Mesodermal cell (in vitro differentiated cells): ENCODE measurements around the gene ZIC2.
"Not testable (repeated sequence)": the region's sequence is repeated elsewhere in the genome, so short reads cannot be mapped to it uniquely, and the experiment has no call there.

Experiments used
- H3K27ac ChIP-seq: 2 replicates; pipeline ENCODE4 v1.7.0; 2013; ENCODE audit warnings: mild to moderate bottlenecking, low read depth, low read length, moderate library complexity; ENCODE audit not compliant: severe bottlenecking
- H3K36me3 ChIP-seq: 2 replicates; pipeline ENCODE4 v1.7.1; 2013; ENCODE audit warnings: mild to moderate bottlenecking, low read length, moderate library complexity; ENCODE audit not compliant: control insufficient read depth, insufficient read depth
- H3K4me1 ChIP-seq: one replicate; pipeline ENCODE4 v1.7.1; 2013; ENCODE audit warnings: mild to moderate bottlenecking, low read length; ENCODE audit not compliant: insufficient read depth, control insufficient read depth, poor library complexity, severe bottlenecking
- H3K4me3 ChIP-seq: 2 replicates; pipeline ENCODE4 v1.7.0; 2013; ENCODE audit warnings: low read length, control low read depth, mild to moderate bottlenecking; ENCODE audit not compliant: insufficient read depth, poor library complexity, severe bottlenecking; ENCODE audit errors: extremely low read depth
- H3K9me3 ChIP-seq: 2 replicates; pipeline ENCODE4 v1.7.1; 2013; ENCODE audit warnings: mild to moderate bottlenecking, low read length, moderate library complexity; ENCODE audit not compliant: control insufficient read depth
- whole genome bisulfite sequencing, 2 experiments: methylation state at CpG; one replicate each; pipeline ENCODE4 v1.1.5; 2013; ENCODE audit warnings: missing lambda C conversion rate in 2 of 2; ENCODE audit not compliant: insufficient coverage in 2 of 2; 5-methylcytosine and 5-hydroxymethylcytosine counted together

ZIC2 gene

DNA sequence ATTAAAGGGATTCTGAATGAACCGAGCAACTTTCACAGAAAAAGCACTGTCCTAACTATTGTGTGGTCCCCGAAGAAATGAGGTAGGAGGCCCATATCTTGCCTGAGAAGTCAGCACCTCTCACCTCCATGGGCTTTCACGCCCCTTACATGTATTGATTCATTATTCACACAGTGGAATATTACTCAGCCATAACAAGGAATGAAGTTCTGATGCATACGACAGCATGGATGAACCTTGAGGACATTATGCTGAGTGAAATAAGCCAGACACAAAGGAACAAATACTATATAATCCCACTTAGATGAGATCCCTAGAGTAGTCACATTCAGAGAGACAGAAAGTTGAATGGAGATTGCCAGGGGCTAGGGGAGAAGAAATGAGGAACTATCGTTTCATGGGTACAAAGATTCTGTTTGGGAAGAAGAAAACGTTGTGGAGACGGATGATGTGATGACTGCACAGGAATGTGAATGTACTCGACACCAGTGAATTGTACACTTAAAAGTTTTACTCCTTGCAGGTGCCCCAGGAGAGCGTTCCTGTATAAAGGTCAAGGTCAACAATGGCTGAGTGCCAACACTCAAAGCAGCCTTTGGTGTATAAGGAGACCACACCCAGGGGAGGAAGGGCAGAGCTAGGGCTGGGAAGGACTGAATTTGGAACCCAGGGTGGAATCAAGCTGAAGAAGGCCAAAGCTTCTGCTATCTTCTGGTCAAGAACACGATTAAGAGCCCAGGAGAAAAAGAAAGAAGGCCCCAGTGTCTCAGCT is 32.5 kb upstream of the ZIC2 start:
- H3K36me3 ChIP-seq = no peaks in the 10 kb centered on the region
- WGBS, 2 experiments = 89 to 92% methylated on average over 9 to 10 of the region's 10 CpGs
- no peaks in the 10 kb centered on the region for H3K4me1 ChIP-seq
- no peak overlapping the region for H3K27ac ChIP-seq
- H3K4me3 ChIP-seq = no peak overlapping the region
- H3K9me3 ChIP-seq = no peaks in the 10 kb centered on the region

DNA sequence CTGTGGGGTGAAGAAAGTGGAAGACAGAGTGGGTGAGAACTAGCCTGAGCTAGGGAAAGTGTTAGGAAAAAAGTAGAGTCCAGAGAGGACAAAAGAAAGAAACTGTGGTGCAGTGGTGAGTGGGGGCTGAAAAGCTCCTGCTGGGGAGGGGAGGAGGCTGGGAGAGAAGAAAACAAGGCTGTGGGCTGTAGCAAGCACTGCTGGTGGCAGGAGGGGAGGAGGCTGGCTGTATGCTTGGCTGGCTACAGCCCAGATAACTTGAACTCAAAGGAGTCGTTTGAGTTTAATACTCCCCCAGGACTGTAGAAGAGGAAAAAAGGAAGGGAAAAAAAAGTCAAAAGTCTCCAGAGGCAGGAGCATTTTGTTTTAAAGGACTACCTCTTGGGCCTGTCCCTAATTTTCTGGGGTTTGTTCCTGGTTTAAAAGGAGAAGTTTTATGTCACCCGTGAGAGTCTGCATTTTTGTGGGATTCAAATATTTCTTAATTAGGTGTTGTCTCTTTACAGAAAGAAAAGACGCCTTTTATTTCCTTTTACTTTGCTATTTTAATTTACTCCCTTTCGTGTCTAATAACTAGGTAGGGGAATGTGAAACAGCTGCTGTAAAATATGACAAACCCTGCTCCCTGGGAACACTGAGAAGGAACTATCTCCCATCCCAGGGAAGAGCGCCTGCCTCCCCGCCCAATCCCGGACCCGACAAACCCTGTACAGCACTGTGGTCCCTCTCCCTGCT is 31.7 kb upstream of the ZIC2 start:
- 9 to 20% methylated on average over 1 of the region's 8 CpGs for WGBS, 2 experiments
- Histone ChIP-seq H3K27ac (no peak overlapping the region), H3K36me3 (no peaks in the 10 kb centered on the region), H3K9me3 (no peaks in the 10 kb centered on the region), H3K4me1 (no peaks in the 10 kb centered on the region), H3K4me3 (no peak overlapping the region)

DNA sequence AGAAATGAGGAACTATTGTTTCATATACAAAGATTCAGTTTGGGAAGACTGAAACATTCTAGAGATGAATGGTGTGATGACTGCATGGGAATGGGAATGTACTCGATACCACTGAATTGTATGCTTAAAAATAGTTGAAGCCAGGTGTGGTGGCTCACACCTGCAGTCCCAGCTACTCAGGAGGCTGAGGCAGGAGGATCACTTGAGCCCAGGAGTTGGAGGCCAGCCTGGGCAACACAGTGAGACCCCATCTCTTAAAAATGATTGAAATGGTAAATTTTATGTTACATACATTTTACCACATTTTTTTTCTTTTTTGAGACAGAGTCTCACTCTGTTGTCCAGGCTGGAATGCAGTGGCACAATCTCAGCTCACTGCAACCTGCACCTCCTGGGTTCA is 29.9 kb upstream of the ZIC2 start:
- H3K4me3 ChIP-seq, H3K36me3 ChIP-seq, H3K9me3 ChIP-seq, H3K4me1 ChIP-seq, H3K27ac ChIP-seq: not testable (repeated sequence)
- 86% methylated on average over 1 of the region's 1 CpG; no CpG with 5 or more reads in 1 of the 2 experiments for WGBS, 2 experiments

DNA sequence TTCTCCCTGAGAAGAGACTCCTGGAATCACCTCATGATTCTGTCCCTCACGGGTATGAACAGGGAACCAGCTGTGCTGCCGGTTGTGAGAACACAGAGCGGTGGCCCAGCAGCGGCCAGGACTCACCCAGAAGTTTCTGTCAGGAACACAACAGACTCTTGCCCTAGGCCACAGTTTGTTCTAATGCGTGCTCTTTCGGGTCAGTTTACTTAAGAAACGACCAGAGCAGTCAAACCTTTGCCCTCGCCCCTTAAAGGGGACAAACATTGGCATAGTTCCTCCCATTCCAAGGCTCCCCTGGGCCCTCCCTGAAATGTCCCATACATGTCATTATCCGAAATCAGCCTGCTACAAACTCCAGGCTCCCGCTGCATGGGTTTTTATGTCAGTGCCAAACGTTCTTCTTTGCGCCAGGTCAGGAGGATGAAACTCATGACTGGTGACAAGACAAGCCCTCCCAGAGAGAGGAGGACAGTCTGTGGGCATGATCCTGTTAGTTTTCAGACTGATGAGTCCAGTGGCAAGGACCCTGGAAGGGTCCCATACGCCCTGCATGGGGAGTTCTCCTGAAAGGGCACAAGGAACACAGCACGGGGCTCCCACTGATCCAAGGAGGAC is 28.3 kb upstream of the ZIC2 start:
- Histone ChIP-seq H3K4me1 (peaks cover 14% of the 10 kb centered on the region), H3K4me3 (no peak overlapping the region), H3K36me3 (no peaks in the 10 kb centered on the region), H3K9me3 (no peaks in the 10 kb centered on the region), H3K27ac (no peak overlapping the region)
- WGBS, 2 experiments = 86% methylated on average over 13 of the region's 14 CpGs

DNA sequence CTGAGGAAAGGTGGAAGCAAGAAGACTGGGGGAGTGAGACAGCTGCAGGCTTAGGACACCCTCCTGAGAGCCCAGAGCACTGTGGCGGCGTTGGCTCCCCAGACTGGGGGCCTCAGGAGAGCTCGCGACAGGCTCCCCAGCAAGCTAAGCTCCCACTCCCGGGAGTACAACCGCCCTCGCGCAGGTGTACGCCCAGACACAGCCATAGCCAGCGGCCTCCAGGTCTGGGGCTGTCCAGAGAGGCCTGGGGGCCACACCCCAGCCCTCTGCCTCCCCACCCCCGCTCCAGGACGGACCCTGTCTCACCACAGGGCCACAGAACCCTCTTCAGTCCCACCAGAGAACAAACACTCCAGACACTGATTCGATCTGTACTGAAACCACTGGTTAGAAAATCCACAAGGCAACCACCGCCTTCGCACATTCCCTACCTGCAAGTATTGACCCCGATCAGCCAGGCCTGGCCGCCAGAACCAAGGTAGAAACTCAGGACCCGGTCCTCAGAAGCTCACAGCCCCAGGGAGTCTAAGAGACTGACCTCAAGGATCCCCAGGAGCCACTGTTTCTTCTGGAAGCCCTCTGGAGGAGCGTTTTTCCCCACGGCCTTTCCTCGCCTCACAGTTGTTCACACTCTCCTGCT is 26.4 kb upstream of the ZIC2 start:
- Histone ChIP-seq H3K36me3 (no peaks in the 10 kb centered on the region), H3K4me3 (peak overlapping the region; percentile 27), H3K4me1 (peaks cover 19% of the 10 kb centered on the region), H3K9me3 (no peaks in the 10 kb centered on the region), H3K27ac (no peak overlapping the region)
- WGBS, 2 experiments = 59 to 71% methylated on average over 16 to 19 of the region's 21 CpGs

DNA sequence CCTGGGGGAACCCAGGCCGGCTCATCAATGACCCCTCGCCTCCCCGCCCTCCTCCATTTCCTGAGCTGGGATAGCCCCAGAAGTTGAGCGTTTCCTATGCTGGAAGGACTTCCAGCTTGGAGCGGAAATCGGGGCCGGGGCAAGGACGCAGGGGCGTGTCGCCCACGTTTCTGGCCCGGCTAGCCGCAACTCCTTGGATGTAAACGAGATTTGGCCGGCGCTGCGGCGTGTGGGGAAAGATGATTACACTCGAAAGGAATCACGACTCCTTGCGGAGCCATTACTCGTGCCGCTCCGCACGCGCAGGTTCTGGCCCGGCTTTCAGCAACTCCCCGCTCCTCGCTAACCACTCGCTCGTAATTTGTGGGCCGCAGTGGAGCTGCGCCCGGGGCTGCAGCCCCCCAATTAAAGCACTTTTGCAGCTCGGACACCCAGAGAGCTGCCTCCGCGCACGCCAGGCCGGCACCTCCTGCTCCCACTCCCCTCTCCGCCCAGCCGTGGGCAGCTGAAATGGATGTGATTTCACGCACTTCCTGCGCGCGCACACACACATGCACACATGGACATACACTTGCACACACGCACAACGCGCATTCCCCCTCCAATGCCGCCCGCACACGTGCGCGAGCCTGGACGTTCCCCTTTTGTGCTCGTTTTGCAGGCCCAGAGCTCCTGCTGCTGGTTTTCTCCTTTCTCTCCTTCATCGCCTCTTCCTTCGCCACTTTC is 25.7 kb upstream of the ZIC2 start:
- 4 to 6% methylated on average over 41 to 47 of the region's 57 CpGs for WGBS, 2 experiments
- peak overlapping the region; percentile 27 for H3K4me3 ChIP-seq
- no peaks in the 10 kb centered on the region for H3K36me3 ChIP-seq
- H3K9me3 ChIP-seq = no peaks in the 10 kb centered on the region
- H3K4me1 ChIP-seq = peaks cover 19% of the 10 kb centered on the region
- H3K27ac ChIP-seq = no peak overlapping the region

DNA sequence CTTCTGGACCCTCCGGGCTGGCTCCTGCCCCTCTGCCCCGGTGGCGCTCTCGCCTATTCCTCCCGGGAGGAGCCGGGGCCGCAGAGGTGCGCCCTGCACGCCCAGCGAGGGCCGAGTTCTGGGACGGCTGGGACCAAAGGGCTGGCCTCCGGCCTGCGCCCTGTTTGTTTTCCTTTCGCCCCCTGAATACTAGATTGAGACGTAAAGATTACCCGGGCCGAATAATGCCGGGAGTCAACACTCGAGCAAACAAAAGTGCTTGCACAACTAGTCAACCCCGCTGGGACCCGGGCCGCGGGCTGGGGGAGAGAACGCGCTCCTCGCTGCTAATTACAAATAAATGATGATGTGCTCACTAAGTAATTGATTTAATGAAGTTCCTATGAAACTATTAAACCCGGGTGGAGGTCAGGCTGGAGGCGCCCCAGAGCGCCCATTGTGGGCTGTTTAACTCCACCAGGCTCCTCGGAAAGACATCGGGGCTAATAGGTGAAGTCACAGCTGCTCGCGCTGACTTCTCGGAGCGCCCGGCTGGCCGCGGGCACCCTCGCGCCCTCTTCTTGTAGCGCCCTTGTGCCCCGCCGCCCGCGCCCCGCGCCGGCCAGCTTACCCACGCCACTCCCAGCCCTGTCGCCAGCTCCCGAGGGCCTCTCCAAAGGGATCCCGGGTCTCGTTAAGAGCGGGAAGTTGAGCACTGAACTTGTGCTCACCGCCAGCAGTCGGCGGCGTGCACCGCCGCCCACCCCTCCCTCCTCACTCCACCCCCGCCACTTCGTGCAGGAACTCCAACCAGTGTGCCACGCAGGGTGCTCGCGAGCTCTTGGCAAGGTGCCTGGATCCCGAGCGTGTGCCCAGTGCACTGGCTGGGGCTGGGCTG is 24.9 kb upstream of the ZIC2 start:
- Histone ChIP-seq H3K4me3 (peak overlapping the region; percentile 27), H3K27ac (peak overlapping the region; percentile 10), H3K9me3 (no peaks in the 10 kb centered on the region), H3K36me3 (no peaks in the 10 kb centered on the region), H3K4me1 (peaks cover 19% of the 10 kb centered on the region)
- WGBS, 2 experiments = 1% methylated on average over 45 to 47 of the region's 68 CpGs

DNA sequence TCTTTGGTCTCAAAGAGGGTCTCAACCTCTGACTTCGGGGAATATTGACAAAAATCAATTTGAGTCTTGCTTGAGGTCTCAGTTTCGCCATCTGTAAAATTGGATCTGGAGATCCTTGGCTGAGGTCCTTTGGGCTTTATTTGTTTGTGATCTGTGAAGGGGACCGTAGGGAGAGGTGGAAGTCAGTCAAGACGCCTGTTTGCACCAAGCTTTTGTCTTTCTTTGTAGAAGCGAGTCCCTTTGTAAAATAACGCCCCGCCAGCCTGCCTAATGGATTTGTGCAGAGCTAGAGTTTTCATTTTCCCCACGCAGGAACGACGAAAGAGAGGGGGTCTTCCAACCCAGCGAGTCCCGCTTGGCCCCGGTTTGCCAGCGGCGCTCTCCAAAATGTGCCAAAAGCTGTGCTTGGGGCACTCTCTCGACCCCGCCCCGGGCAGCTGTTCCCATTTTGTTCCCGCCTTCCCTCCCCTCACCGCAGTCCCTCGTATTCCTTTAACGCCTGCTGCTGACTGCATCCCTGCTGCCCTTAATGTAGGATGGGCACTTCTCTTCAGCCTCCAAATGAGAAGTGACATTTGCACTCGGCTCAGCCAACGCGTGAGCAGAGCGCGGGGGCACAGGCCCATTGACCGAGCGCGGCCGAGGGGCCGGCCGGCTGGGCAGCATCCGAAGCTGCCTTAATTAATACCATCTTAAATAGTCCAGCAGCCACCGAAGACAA is 23.0 kb upstream of the ZIC2 start:
- H3K4me3 ChIP-seq = peak overlapping the region; percentile 5
- peaks cover 19% of the 10 kb centered on the region for H3K4me1 ChIP-seq
- H3K9me3 ChIP-seq = no peaks in the 10 kb centered on the region
- 3 to 4% methylated on average over 33 to 35 of the region's 35 CpGs for WGBS, 2 experiments
- no peaks in the 10 kb centered on the region for H3K36me3 ChIP-seq
- H3K27ac ChIP-seq = peak overlapping the region; percentile 74

DNA sequence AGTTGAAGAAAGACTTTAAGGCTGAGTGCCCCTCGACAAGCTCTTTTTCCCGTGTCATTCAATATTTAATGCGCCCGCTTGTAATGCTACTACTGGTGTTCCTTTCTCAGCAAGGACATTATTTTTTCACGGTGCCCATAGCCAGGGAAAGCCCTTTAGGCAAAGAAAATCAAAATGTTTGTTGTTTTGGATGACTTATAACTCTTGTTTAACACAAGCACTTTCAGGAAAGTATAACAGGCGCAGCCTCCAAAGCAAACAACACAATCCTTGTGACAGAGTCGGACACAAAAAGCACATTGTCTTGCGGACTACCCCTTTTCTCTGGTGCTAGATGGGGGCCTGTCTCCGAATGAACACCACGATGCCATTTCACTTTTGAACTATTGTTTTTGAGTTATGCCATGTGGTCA is 22.5 kb upstream of the ZIC2 start:
- Histone ChIP-seq H3K4me3 (peak overlapping the region; percentile 28), H3K27ac (peak overlapping the region; percentile 74), H3K36me3 (no peaks in the 10 kb centered on the region), H3K4me1 (peaks cover 19% of the 10 kb centered on the region), H3K9me3 (no peaks in the 10 kb centered on the region)
- WGBS, 2 experiments = 0 to 2% methylated on average over 6 of the region's 10 CpGs
